B cell (primary cell): Measurements from ENCODE around the gene SEMA4A. TPM values are rescaled to one million over a fixed set of nuclear protein-coding genes. Genes with fewer than 3 reads are reported as not detected.

ENCODE experiments used
- ATAC-seq: fragments of 200-7000 bp; cut with Tn5 transposase; one replicate; pipeline ENCODE4 v1.10.0; 2021; ENCODE audit warnings: low read depth, mild to moderate bottlenecking, moderate number of reproducible peaks, moderate library complexity
- CTCF ChIA-PET: fragments of 350-600 bp; sonication (Branson Sonifier 250); formaldehyde crosslinking; loops from one replicate; lab custom pipeline; 2021; ENCODE audit warnings: antibody characterized with exemption, inconsistent platforms; lab: Charles Lee
- POLR2A ChIA-PET: fragments of 350-600 bp; sonication (Branson Sonifier 250); formaldehyde crosslinking; loops from one replicate; lab custom pipeline; 2021; ENCODE audit warnings: antibody characterized with exemption; lab: Charles Lee
- DNase-seq: peaks from one replicate; pipeline ENCODE4 v3.0.0; 2013
- H2AFZ ChIP-seq: 2 replicates; pipeline ENCODE4 v1.6.1; 2012; ENCODE audit warnings: mild to moderate bottlenecking, low read depth, low read length; ENCODE audit not compliant: insufficient read depth, poor library complexity, severe bottlenecking
- H3K27ac ChIP-seq, 2 donors: 1 replicate in 1 of 2; 2 replicates in 1 of 2; pipeline ENCODE4 v1.5.1; 2012 to 2013; ENCODE audit warnings: low read length in 2 of 2, mild to moderate bottlenecking in 2 of 2, moderate library complexity in 1 of 2
- H3K27me3 ChIP-seq, 4 experiments: fragments of 200-600 bp in 1 of 4; sonication (generic) in 1 of 4; replicated peaks in 1 of 4; 1 replicate in 2 of 4; 2 replicates in 2 of 4; pipeline versions ENCODE4 v1.6.1 to v1.7.0; 2013 to 2016; ENCODE audit warnings: low read length in 3 of 4, mild to moderate bottlenecking in 2 of 4, mixed read lengths in 1 of 4, moderate library complexity in 1 of 4; ENCODE audit not compliant: insufficient read depth in 4 of 4, control insufficient read depth in 3 of 4; ENCODE audit errors: control extremely low read depth in 1 of 4
- H3K36me3 ChIP-seq, 2 experiments: replicated peaks in 1 of 2; 1 replicate in 1 of 2; 2 replicates in 1 of 2; pipeline versions ENCODE4 v1.6.1 to v1.7.1; 2013; ENCODE audit warnings: low read length in 1 of 2; ENCODE audit not compliant: insufficient read depth in 2 of 2, control insufficient read depth in 1 of 2; ENCODE audit errors: control extremely low read depth in 1 of 2, extremely low read depth in 1 of 2
- H3K4me1 ChIP-seq, 2 donors: fragments of 200-600 bp in 1 of 2; sonication (generic) in 1 of 2; 1 replicate in 1 of 2; 2 replicates in 1 of 2; pipeline versions ENCODE4 v1.5.1 to v1.6.1; 2013 to 2017; ENCODE audit warnings: low read length in 2 of 2; ENCODE audit not compliant: control insufficient read depth in 2 of 2, insufficient read depth in 2 of 2
- H3K4me2 ChIP-seq: replicated peaks from 2 replicates; pipeline ENCODE3; 2012; ENCODE audit warnings: mild to moderate bottlenecking, low read depth, low read length; ENCODE audit not compliant: poor library complexity, severe bottlenecking
- H3K4me3 ChIP-seq, 5 experiments: fragments of 200-600 bp in 1 of 5; sonication (generic) in 1 of 5; 1 replicate in 3 of 5; 2 replicates in 2 of 5; pipeline versions ENCODE4 v1.5.1 to v1.7.0; 2011 to 2016; ENCODE audit warnings: low read length in 4 of 5, mild to moderate bottlenecking in 4 of 5, low read depth in 2 of 5, control low read depth in 1 of 5, moderate library complexity in 1 of 5; ENCODE audit not compliant: insufficient read depth in 1 of 5; ENCODE audit errors: control extremely low read depth in 1 of 5, extremely low read depth in 1 of 5
- H3K79me2 ChIP-seq: fragments of 200-600 bp; sonication (generic); one replicate; pipeline ENCODE4 v1.6.0; 2016; ENCODE audit warnings: low read length; ENCODE audit not compliant: control insufficient read depth, insufficient read depth
- H3K9ac ChIP-seq: fragments of 200-600 bp; sonication (generic); 2 replicates; pipeline ENCODE4 v1.6.1; 2017; ENCODE audit warnings: mild to moderate bottlenecking, low read length, moderate library complexity
- H3K9me3 ChIP-seq, 3 donors: one replicate each; pipeline versions ENCODE4 v1.6.1 to v1.7.1; 2013; ENCODE audit warnings: low read length in 2 of 3; ENCODE audit not compliant: control insufficient read depth in 2 of 3, insufficient read depth in 1 of 3; ENCODE audit errors: control extremely low read depth in 1 of 3
- H4K20me1 ChIP-seq: 2 replicates; pipeline ENCODE4 v1.6.0; 2012; ENCODE audit warnings: mild to moderate bottlenecking, low read length; ENCODE audit not compliant: insufficient read depth, control insufficient read depth, poor library complexity, severe bottlenecking
- H3K27ac Mint-ChIP-seq: one replicate; pipeline ENCODE4 v1.8.0; 2021; ENCODE audit warnings: mixed read lengths
- H3K27me3 Mint-ChIP-seq: one replicate; pipeline ENCODE4 v1.8.0; 2021; ENCODE audit warnings: mixed read lengths
- H3K4me1 Mint-ChIP-seq: one replicate; pipeline ENCODE4 v1.8.0; 2021; ENCODE audit warnings: mixed read lengths
- H3K4me3 Mint-ChIP-seq: one replicate; pipeline ENCODE4 v1.8.0; 2021; ENCODE audit warnings: mixed read lengths
- H3K9me3 Mint-ChIP-seq: one replicate; pipeline ENCODE4 v1.8.0; 2022; ENCODE audit warnings: mixed read lengths; ENCODE audit not compliant: insufficient read depth
- EZH2 ChIP-seq: IDR thresholded peaks from 2 replicates; pipeline ENCODE4 v1.6.1; 2012; ENCODE audit warnings: borderline replicate concordance, low read depth, mild to moderate bottlenecking, moderate library complexity, low read length; ENCODE audit not compliant: insufficient read depth, poor library complexity, severe bottlenecking
- WGBS: methylation state at CpG from one replicate; pipeline ENCODE4 v1.1.5; 2013; ENCODE audit warnings: missing lambda C conversion rate; ENCODE audit not compliant: insufficient coverage; 5-methylcytosine and 5-hydroxymethylcytosine counted together
- intact Hi-C: fragments of 100-400 bp; cut with micrococcal nuclease; formaldehyde crosslinking; loops from one replicate; pipeline ENCODE4 v1.10.0; 2022
- polyA plus RNA-seq: library from polyadenylated mRNA; depleted of rRNA; stranded (reverse); fragments of >200 nt; gene quantifications from 2 replicates; pipeline ENCODE4 v1.2.3, GENCODE V29; 2012
- total RNA-seq, 2 donors: library from RNA; stranded (reverse); fragments of 120-200 nt in 1 of 2; gene quantifications; 1 replicate in 1 of 2; 2 replicates in 1 of 2; pipeline versions ENCODE4 v1.2.3 to v1.2.4, GENCODE V29; 2013 to 2022
- TF ChIP-seq, protein P1 (sequence below): fragments of 200-600 bp; IDR thresholded peaks from one replicate; pipeline ENCODE4 v1.8.0; 2022; ENCODE audit warnings: antibody characterized with exemption, mild to moderate bottlenecking

Gene SEMA4A
- total and polyA plus RNA-seq, 2 donors (not counting 1 experiment from before 2014, with no cell fraction given): 9.2 to 15.5 TPM

DNA sequence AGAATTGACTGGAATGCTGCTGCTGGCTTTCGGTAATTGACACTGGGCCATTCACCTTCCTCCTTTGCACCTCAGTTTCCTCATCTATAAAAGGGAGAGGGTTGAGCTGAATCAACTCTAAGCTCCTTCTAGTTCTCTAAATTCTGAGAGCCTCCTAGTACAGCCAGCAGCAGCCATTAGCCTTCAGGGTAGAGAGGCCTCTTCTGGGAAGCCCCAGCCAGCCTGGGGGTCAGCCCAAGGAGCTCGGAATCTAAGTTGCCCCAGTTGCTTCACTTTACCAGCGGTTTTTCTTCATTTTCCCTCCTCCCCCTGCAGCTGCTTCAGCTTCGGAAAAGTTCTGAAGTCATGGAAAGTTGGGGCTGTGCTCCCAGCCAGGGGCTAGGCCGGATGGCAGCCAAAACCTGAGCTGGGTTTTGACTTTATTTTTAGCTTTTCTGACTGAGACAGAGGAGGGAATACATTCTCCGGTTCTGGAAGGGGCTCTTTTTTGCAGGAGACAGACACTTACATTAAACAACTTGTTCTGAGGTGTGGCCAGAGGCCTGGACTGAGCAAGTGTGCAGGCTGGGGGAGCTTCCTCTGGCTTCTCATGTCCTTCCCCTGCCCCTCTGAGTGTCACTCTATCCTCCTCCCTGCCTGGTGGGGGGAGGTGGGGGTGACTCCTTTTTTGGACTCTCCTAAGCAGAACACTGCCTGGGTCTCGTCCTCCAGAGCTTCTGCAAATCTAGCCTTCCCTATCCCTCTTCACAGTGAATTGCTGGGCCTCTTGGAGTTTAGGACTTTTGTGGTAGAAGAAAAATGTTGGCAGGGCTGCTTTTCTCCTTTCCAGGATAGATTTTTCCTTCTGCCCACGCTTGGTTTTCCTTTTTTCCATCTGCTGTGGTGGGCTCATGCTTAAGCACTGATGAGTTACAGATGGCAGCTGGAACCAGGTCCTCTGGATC, 24.5 kb upstream of the SEMA4A start:
- Mint-ChIP-seq H3K9me3 (no peaks in the 10 kb centered on the region), H3K27me3 (peaks cover 5% of the 10 kb centered on the region), H3K27ac (no peak overlapping the region), H3K4me1 (peaks cover 34% of the 10 kb centered on the region), H3K4me3 (no peak overlapping the region)
- CTCF ChIA-PET: interaction anchor here (0.7 to 28.7 kb wide), 17 partner anchors 12 to 196 kb away, joined by 3 to 970 read pairs (median 4); partner anchors contain the start of genes LMNA, MEX3A and PMF1
- Histone ChIP-seq H3K9ac (no peak overlapping the region), H4K20me1 (no peaks in the 10 kb centered on the region), H3K9me3 (peaks cover 0 to 2% (median 0%) of the 10 kb centered on the region in 3 donors), H3K27ac (no peak overlapping the region), H3K4me3 (no peak overlapping the region), H3K36me3 (no peaks in the 10 kb centered on the region), H3K4me2 (no peak overlapping the region), H2AFZ (no peak overlapping the region), H3K4me1 (peaks cover 14 to 22% of the 10 kb centered on the region in 2 donors), H3K79me2 (no peaks in the 10 kb centered on the region), H3K27me3 (peaks cover 0 to 4% (median 1%) of the 10 kb centered on the region in 4 experiments)
- TF ChIP-seq, protein P1, sequence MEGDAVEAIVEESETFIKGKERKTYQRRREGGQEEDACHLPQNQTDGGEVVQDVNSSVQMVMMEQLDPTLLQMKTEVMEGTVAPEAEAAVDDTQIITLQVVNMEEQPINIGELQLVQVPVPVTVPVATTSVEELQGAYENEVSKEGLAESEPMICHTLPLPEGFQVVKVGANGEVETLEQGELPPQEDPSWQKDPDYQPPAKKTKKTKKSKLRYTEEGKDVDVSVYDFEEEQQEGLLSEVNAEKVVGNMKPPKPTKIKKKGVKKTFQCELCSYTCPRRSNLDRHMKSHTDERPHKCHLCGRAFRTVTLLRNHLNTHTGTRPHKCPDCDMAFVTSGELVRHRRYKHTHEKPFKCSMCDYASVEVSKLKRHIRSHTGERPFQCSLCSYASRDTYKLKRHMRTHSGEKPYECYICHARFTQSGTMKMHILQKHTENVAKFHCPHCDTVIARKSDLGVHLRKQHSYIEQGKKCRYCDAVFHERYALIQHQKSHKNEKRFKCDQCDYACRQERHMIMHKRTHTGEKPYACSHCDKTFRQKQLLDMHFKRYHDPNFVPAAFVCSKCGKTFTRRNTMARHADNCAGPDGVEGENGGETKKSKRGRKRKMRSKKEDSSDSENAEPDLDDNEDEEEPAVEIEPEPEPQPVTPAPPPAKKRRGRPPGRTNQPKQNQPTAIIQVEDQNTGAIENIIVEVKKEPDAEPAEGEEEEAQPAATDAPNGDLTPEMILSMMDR: no peak
- no peak for TF ChIP-seq EZH2
- no peak for DNase-seq
- intact Hi-C loops: no loop called here
- POLR2A ChIA-PET: interaction anchor here (0.6 to 2.9 kb wide), 6 partner anchors 22 to 921 kb away, joined by 3 to 23 read pairs (median 4); partner anchors contain the start of gene THBS3
- ATAC-seq: no peak
- WGBS: 78% methylated on average over 3 of the region's 8 CpGs
